Common myeloid progenitor, CD34-positive (primary cell): ENCODE results near the gene SQSTM1.

Source experiments
- CTCF ChIA-PET: fragments of 350-600 bp; sonication (Branson Sonifier 250); formaldehyde crosslinking; loops from one replicate; lab custom pipeline; 2021; ENCODE audit warnings: antibody characterized with exemption; lab: Charles Lee
- POLR2A ChIA-PET: fragments of 350-600 bp; sonication (Branson Sonifier 250); formaldehyde crosslinking; loops from one replicate; lab custom pipeline; 2021; ENCODE audit warnings: antibody characterized with exemption; lab: Charles Lee
- DNase-seq, 3 donors: peaks; one replicate each; pipeline versions ENCODE4 v3.0.0 to v3.0.0-alpha.2; 2013
- H3K27ac ChIP-seq, 2 experiments: 1 replicate in 1 of 2; 2 replicates in 1 of 2; pipeline ENCODE4 v1.7.0; 2013; ENCODE audit warnings: inconsistent platforms in 2 of 2, low read length in 2 of 2, mild to moderate bottlenecking in 2 of 2, low read depth in 1 of 2, moderate library complexity in 1 of 2; ENCODE audit not compliant: severe bottlenecking in 2 of 2, insufficient read depth in 1 of 2, poor library complexity in 1 of 2
- H3K27me3 ChIP-seq, 5 experiments: replicated peaks in 2 of 5; 1 replicate in 3 of 5; 2 replicates in 2 of 5; pipeline versions ENCODE4 v1.6.1 to v1.7.0; 2013; ENCODE audit warnings: low read length in 4 of 5, mild to moderate bottlenecking in 2 of 5, moderate library complexity in 2 of 5, inconsistent platforms in 1 of 5; ENCODE audit not compliant: insufficient read depth in 5 of 5, control insufficient read depth in 4 of 5
- H3K36me3 ChIP-seq, 4 experiments: 1 replicate in 2 of 4; 2 replicates in 2 of 4; pipeline versions ENCODE4 v1.6.1 to v1.7.0; 2013; ENCODE audit warnings: low read length in 3 of 4, control low read depth in 1 of 4, mild to moderate bottlenecking in 1 of 4; ENCODE audit not compliant: control insufficient read depth in 4 of 4, insufficient read depth in 4 of 4
- H3K4me1 ChIP-seq, 4 experiments: 1 replicate in 3 of 4; 2 replicates in 1 of 4; pipeline versions ENCODE4 v1.6.1 to v1.7.1; 2013; ENCODE audit warnings: low read length in 3 of 4, mild to moderate bottlenecking in 3 of 4, control low read depth in 1 of 4, inconsistent platforms in 1 of 4, moderate library complexity in 1 of 4; ENCODE audit not compliant: control insufficient read depth in 4 of 4, insufficient read depth in 4 of 4; ENCODE audit errors: control extremely low read depth in 1 of 4
- H3K4me3 ChIP-seq, 7 experiments: 1 replicate in 4 of 7; 2 replicates in 3 of 7; pipeline versions ENCODE4 v1.5.1 to v1.7.0; 2013; ENCODE audit warnings: mild to moderate bottlenecking in 7 of 7, low read length in 6 of 7, moderate library complexity in 6 of 7, inconsistent platforms in 2 of 7, low read depth in 2 of 7, control low read depth in 1 of 7; ENCODE audit not compliant: insufficient read depth in 4 of 7, control insufficient read depth in 1 of 7; ENCODE audit errors: extremely low read depth in 1 of 7
- H3K9me3 ChIP-seq, 5 experiments: 1 replicate in 4 of 5; 2 replicates in 1 of 5; pipeline versions ENCODE4 v1.6.1 to v1.7.1; 2013; ENCODE audit warnings: low read length in 4 of 5, mild to moderate bottlenecking in 2 of 5, inconsistent platforms in 1 of 5, low read depth in 1 of 5, moderate library complexity in 1 of 5; ENCODE audit not compliant: control insufficient read depth in 4 of 5, insufficient read depth in 2 of 5; ENCODE audit errors: control extremely low read depth in 1 of 5
- WGBS: methylation state at CpG from one replicate; pipeline ENCODE4 v1.1.5; 2013; ENCODE audit not compliant: insufficient coverage; 5-methylcytosine and 5-hydroxymethylcytosine counted together

The SQSTM1 gene

GRCh38 chr5:179800696-179801201, 20.0 kb upstream of the SQSTM1 start:
- ChIA-PET CTCF (interaction anchor here (0.7 to 5.2 kb wide), 9 partner anchors 13 to 170 kb away, joined by 3 to 124 read pairs (median 6); partner anchors contain the start of gene SQSTM1), POLR2A (interaction anchor here (9.1 kb wide), 1 partner anchor 19 kb away, joined by 131 read pairs; the partner anchor contains the start of gene SQSTM1)
- Histone ChIP-seq H3K27me3 (no peaks in the 10 kb centered on the region), H3K9me3 (no peaks in the 10 kb centered on the region), H3K27ac (no peak overlapping the region), H3K4me3 (no peak overlapping the region), H3K36me3 (peaks cover 11 to 49% (median 38%) of the 10 kb centered on the region in 4 experiments), H3K4me1 (peaks cover 4 to 54% (median 50%) of the 10 kb centered on the region in 4 experiments)
- 89% methylated on average over 10 of the region's 12 CpGs for WGBS
- DNase-seq, result no peak

GRCh38 chr5:179801304-179802206, 19.1 kb upstream of the SQSTM1 start:
- POLR2A ChIA-PET, result interaction anchor here (0.6 to 9.1 kb wide), 5 partner anchors 18 to 246 kb away, joined by 3 to 131 read pairs (median 3); partner anchors contain the start of gene SQSTM1
- H3K4me1 ChIP-seq, result peaks cover 4 to 49% (median 46%) of the 10 kb centered on the region in 4 experiments

GRCh38 chr5:179802207-179802883, 18.4 kb upstream of the SQSTM1 start:
- no peak for DNase-seq
- Histone ChIP-seq H3K4me3 (no peak overlapping the region), H3K4me1 (peaks cover 4 to 44% (median 42%) of the 10 kb centered on the region in 4 experiments), H3K27ac (no peak overlapping the region), H3K27me3 (no peaks in the 10 kb centered on the region), H3K9me3 (no peaks in the 10 kb centered on the region), H3K36me3 (peaks cover 11 to 41% (median 34%) of the 10 kb centered on the region in 4 experiments)
- ChIA-PET POLR2A (interaction anchor here (0.9 to 9.1 kb wide), 3 partner anchors 17 to 36 kb away, joined by 3 to 131 read pairs (median 3); partner anchors contain the start of gene SQSTM1), CTCF (interaction anchor here (0.7 to 5.2 kb wide), 20 partner anchors 9 to 99 kb away, joined by 3 to 124 read pairs (median 6); partner anchors contain the start of genes LTC4S, MAML1 and SQSTM1)
- WGBS, result 96% methylated on average over 19 of the region's 19 CpGs

More at GRCh38 chr5:179801304-179802206, 19.1 kb upstream of the SQSTM1 start:
- Histone ChIP-seq H3K36me3 (peaks cover 11 to 49% (median 38%) of the 10 kb centered on the region in 4 experiments), H3K9me3 (no peaks in the 10 kb centered on the region), H3K27me3 (no peaks in the 10 kb centered on the region), H3K27ac (no peak overlapping the region), H3K4me3 (no peak overlapping the region)
- WGBS, result 68% methylated on average over 58 of the region's 67 CpGs
- CTCF ChIA-PET, result interaction anchor here (0.7 to 5.2 kb wide), 25 partner anchors 9 to 170 kb away, joined by 3 to 124 read pairs (median 5); partner anchors contain the start of genes LTC4S, MAML1 and SQSTM1
- DNase-seq, result peak; percentile 74 to 86 (median 82)

GRCh38 chr5:179802950-179803562, 17.6 kb upstream of the SQSTM1 start:
- no peaks in the 10 kb centered on the region for H3K9me3 ChIP-seq
- POLR2A ChIA-PET, result interaction anchor here (1.0 to 9.1 kb wide), 4 partner anchors 17 to 33 kb away, joined by 3 to 131 read pairs (median 7); partner anchors contain the start of gene SQSTM1
- DNase-seq, result peak in 1 of 3 donors; percentile 31
- H3K27me3 ChIP-seq, result no peaks in the 10 kb centered on the region
- 68% methylated on average over 3 of the region's 11 CpGs for WGBS
- peaks cover 11 to 39% (median 29%) of the 10 kb centered on the region in 4 experiments for H3K36me3 ChIP-seq
- peak overlapping the region in 1 of 2 experiments; percentile 25 for H3K27ac ChIP-seq
- peak overlapping the region in 2 of 7 experiments; percentile 19 to 42 for H3K4me3 ChIP-seq
- H3K4me1 ChIP-seq, result peaks cover 4 to 48% (median 42%) of the 10 kb centered on the region in 4 experiments
- CTCF ChIA-PET, result interaction anchor here (1.2 to 5.2 kb wide), 8 partner anchors 10 to 61 kb away, joined by 3 to 124 read pairs (median 24); partner anchors contain the start of genes LTC4S and SQSTM1

GRCh38 chr5:179803651-179804554, 16.8 kb upstream of the SQSTM1 start:
- peak; percentile 63 to 88 (median 82) for DNase-seq
- Histone ChIP-seq H3K36me3 (peaks cover 9 to 30% (median 22%) of the 10 kb centered on the region in 4 experiments), H3K4me1 (peaks cover 4 to 49% (median 42%) of the 10 kb centered on the region in 4 experiments), H3K4me3 (peak overlapping the region in 5 of 7 experiments; percentile 12 to 83 (median 75)), H3K27me3 (no peaks in the 10 kb centered on the region), H3K27ac (peak overlapping the region; percentile 62 to 64), H3K9me3 (no peaks in the 10 kb centered on the region)
- WGBS, result 30% methylated on average over 12 of the region's 18 CpGs
- CTCF ChIA-PET, result interaction anchor here (0.7 to 5.2 kb wide), 7 partner anchors 9 to 60 kb away, joined by 3 to 124 read pairs (median 19); partner anchors contain the start of genes LTC4S and SQSTM1
- POLR2A ChIA-PET, result interaction anchor here (0.6 to 9.1 kb wide), 6 partner anchors 12 to 32 kb away, joined by 3 to 131 read pairs (median 4); partner anchors contain the start of gene SQSTM1
